ENCODE results near the gene PDGFA. TPM values are rescaled to one million over a fixed set of nuclear protein-coding genes. Genes with fewer than 3 reads are reported as not detected.
"Not testable (repeated sequence)": the region's sequence is repeated elsewhere in the genome, so short reads cannot be mapped to it uniquely, and the experiment has no call there.

PDGFA gene
- polyA plus RNA-seq, 4 donors, result 18.3 to 61.1 (median 49.2) TPM

GRCh38 chr7:552868-553635, 33.4 kb upstream of the PDGFA start:
- DNase-seq (ENCODE audit: low read depth in 4 of 4, low spot score in 3 of 4), result peak in 1 of 4 donors; percentile 56

- not testable (repeated sequence) for DNase-seq (ENCODE audit: low read depth in 4 of 4, low spot score in 3 of 4)
Observed at GRCh38 chr7:552151-552867, 32.7 kb upstream of the PDGFA start.

GRCh38 chr7:551615-551970, 31.9 kb upstream of the PDGFA start:
- not testable (repeated sequence) for DNase-seq (ENCODE audit: low read depth in 4 of 4, low spot score in 3 of 4)

- no peak for DNase-seq (ENCODE audit: low read depth in 4 of 4, low spot score in 3 of 4)
Observed at GRCh38 chr7:550881-551614, 31.4 kb upstream of the PDGFA start.

DNA sequence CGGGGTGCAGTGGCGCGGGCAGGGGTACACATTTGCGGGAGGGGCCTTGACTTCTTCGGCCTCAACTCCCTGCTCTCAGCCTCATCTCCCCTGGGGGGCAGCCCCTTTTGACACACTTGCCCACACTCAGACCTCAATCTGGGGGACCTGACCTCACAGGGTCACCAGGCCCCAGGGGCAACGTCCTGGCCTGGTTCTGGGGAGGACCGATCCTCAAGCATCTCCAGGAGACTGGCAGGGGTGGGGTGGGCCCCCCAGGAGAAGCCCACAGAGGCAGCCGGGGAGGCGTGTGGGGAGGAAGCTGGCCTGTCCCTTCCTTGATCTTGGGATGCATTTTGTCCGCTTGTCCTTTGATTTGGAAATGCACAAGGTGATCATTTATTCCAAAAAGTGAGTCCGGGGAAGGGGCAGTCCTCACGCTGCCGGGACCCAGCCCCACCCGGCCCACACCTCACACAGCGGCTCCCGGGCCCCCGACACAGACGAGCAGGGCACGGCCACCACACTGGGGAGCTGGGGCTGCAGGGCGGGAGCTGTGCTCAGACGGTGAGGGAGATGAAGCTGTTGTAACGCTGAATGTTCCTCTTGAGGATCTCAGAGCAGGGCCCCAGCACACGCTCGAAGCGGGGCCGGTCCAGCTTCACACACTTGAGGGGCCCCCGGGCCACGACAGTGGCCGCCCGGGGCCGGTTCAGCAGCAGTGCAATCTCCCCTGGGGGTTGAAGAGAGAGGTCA, 30.4 kb upstream of the PDGFA start:
- DNase-seq (ENCODE audit: low read depth in 4 of 4, low spot score in 3 of 4), result no peak

- DNase-seq (ENCODE audit: low read depth in 4 of 4, low spot score in 3 of 4), result no peak
Observed at GRCh38 chr7:549066-549890, 29.6 kb upstream of the PDGFA start.

- no peak for DNase-seq (ENCODE audit: low read depth in 4 of 4, low spot score in 3 of 4)
Observed at GRCh38 chr7:548401-548800, 28.8 kb upstream of the PDGFA start.

- no peak for DNase-seq (ENCODE audit: low read depth in 4 of 4, low spot score in 3 of 4)
Observed at GRCh38 chr7:545470-545869, 25.8 kb upstream of the PDGFA start.

DNA sequence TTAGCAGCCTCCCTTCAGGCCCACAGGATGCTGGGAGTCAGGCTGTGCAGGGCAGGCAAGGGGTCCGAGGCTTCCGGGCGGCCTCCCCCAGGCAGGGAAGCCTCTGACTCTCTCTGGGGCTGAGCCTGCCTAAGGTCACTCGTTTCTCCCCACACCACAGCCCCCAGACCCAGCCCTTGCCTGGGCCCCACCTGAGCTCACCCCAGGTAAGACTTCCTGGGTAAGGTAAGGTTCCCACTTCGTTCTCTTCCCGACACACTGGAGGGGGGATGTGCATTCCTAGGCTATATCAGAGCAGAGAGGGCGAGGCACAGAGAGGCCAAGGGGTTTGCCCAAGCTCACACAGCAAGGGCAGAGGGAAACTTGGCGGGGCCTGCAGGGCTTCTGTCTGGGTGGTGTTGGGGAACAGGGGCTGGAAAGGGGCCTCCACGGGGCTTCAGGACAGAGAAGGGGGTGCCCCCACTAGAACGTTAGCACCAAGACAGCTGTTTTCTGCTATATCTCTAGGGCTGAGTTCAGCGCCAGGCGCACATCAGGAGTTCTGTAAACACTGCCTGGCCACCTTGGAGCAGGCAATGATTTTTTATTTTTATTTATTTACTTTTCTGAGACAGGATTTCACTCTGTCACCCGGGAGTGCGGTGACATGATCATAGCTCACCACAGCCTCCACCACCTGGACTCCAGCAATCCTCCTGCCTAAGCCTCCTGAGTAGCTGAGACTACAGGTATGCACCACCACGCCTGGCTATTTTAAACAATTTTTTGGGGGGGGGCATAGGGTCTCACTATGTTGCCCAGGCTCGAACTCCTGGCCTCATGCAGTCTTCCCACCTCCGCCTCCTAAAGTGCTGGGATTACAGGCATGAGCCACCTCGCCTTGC, 24.9 kb upstream of the PDGFA start:
- no peak for DNase-seq (ENCODE audit: low read depth in 4 of 4, low spot score in 3 of 4)

GRCh38 chr7:543501-544337, 24.1 kb upstream of the PDGFA start:
- no peak for DNase-seq (ENCODE audit: low read depth in 4 of 4, low spot score in 3 of 4)

GRCh38 chr7:542713-543500, 23.3 kb upstream of the PDGFA start:
- no peak for DNase-seq (ENCODE audit: low read depth in 4 of 4, low spot score in 3 of 4)

DNA sequence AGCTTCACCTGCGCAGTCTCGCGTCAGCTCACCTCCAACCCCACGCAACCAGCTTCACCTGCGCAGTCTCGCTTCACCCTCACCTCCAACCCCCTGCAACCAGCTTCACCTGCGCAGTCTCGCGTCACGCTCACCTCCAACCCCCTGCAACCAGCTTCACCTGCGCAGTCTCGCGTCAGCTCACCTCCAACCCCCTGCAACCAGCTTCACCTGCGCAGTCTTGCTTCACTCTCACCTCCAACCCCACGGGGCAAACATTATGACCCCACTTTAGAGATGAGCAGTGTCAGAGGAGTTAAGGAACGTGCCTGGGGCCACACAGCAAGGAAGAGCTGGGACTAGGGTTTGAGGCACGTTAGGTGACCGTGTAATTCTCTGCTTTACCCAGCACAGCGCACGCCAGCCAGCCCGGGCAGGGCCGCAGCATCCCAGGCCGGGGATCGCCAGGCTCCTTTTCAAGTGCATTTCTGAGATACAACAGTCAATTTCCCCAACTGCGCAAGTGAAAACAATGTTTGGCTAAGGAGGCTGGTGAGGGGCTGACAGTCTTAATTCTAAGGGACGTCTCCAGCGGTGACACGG, 22.6 kb upstream of the PDGFA start:
- DNase-seq (ENCODE audit: low read depth in 4 of 4, low spot score in 3 of 4), result no peak

- DNase-seq (ENCODE audit: low read depth in 4 of 4, low spot score in 3 of 4), result no peak
Observed at GRCh38 chr7:541661-542060, 22.0 kb upstream of the PDGFA start.

DNA sequence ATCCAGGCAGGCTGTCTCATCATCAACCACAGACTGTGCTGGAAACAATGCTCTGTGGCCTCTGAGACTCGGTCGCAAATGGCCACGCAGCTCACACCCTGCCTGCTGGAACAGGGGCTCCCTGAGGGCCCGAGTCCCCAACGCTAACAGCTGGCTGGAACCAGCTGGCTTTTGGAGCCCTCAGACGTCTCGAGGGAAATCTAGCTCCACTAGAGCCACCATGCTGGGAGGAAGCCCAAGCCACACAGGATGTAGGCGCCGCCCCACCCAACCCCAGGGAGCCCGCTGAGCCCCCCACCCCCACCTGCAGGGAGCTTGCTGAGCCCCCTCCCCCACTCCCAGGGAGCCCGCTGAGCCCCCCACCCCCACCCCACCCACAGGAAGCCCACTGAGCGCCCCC, 21.4 kb upstream of the PDGFA start:
- DNase-seq (ENCODE audit: low read depth in 4 of 4, low spot score in 3 of 4), result no peak

GRCh38 chr7:540579-540978, 20.9 kb upstream of the PDGFA start:
- no peak for DNase-seq (ENCODE audit: low read depth in 4 of 4, low spot score in 3 of 4)

DNA sequence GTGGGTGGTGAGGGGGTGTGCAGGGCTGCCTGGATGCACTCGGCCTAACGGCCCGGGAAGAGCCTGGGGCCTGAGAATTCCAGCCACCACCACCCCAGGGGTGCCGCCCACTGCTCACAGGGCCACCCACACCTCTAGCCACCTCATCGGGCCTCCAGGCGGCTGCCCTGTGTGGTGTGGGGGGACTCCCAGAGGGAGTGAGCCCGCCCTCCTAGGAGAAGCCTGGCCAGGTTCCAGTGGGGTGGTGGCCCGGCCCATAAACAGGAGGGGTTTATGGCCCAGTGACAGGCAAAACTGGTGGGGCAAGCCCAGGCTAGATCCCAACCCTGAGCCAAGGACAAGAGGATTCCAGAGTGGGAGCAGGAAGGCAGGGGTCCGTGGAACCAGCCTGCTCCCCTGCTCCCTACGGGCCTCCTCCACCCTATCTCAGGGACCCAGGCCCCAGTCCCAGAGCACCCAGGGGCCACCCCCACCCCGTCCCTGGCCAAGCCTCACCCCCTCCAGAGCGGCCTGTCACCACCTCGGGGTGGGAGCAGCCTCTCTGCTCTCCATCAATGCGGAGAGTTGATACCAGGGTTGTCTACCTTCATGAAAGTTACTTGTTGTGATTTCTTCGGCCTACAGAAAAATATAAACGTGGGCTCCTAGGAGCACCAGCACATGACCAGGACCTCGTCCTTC, 20.2 kb upstream of the PDGFA start:
- no peak for DNase-seq (ENCODE audit: low read depth in 4 of 4, low spot score in 3 of 4)

All from left renal pelvis (tissue), 4 donors.